Omental fat pad (tissue), 4 donors: ENCODE results near the gene DISP3. TPM values are rescaled to one million over a fixed set of nuclear protein-coding genes. Genes with fewer than 3 reads are reported as not detected.

ENCODE experiments used
- ATAC-seq: fragments of 150-250 bp; one replicate; pipeline ENCODE4 v1.9.1; 2016; ENCODE audit warnings: mild to moderate bottlenecking, moderate library complexity; ENCODE audit not compliant: low FRiP score
- DNase-seq: peaks from one replicate; pipeline ENCODE4 v3.0.0-alpha.2; 2019; ENCODE audit warnings: low spot score
- total RNA-seq, 4 donors: library from RNA; depleted of rRNA; stranded (reverse); fragments of >200 nt; gene quantifications; one replicate each; pipeline ENCODE4 v1.1.0, GENCODE V29; 2016
- TF ChIP-seq, protein P1 (sequence below), 3 donors: fragments of 450-650 bp; IDR thresholded peaks; one replicate each; pipeline ENCODE4 v1.5.1; 2016 to 2017; ENCODE audit warnings: antibody characterized with exemption in 3 of 3, mild to moderate bottlenecking in 3 of 3, moderate library complexity in 2 of 3

Gene DISP3
- total RNA-seq, 4 donors from 2014 or later, result 0.09 TPM; not detected in 3

DNA sequence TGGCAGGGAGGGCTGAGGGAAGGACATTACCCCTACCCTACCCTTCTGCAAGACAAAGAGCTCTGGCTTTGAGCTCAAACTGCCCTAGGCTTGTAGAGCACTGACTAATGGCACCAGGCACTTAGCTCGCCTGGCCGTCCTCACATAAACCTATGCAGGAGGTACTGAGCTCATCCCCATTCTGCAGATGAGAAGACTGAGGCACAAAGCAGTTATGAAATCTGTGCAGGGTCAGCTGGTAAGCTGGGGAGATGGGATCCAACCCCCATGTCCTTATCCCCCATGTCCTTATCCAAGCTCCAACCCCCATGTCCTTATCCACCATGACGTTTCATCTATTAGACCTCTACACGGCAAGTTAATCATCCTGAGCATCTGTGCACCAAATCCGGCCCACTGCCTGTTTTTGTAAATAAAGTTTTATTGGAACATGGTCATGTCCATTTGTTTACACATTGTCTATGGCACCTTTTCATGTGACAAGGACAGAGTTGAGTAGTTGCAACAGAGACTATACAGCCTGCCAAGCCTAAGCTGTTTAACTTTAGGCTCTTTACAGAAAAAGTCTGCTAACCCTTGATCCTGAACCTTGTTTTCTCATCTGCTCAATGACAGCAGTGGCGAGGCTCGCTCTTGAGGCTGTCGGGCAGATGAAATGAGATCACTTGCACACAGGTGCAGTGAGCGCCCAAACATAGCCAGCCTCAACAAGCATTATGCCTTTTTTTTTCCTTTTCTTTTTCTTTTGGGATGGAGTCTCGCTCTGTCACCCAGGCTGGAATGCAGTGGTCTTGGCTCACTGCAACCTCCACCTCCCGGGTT is 88.5 kb downstream of the DISP3 start:
- no peak for ATAC-seq
- TF ChIP-seq, protein P1, sequence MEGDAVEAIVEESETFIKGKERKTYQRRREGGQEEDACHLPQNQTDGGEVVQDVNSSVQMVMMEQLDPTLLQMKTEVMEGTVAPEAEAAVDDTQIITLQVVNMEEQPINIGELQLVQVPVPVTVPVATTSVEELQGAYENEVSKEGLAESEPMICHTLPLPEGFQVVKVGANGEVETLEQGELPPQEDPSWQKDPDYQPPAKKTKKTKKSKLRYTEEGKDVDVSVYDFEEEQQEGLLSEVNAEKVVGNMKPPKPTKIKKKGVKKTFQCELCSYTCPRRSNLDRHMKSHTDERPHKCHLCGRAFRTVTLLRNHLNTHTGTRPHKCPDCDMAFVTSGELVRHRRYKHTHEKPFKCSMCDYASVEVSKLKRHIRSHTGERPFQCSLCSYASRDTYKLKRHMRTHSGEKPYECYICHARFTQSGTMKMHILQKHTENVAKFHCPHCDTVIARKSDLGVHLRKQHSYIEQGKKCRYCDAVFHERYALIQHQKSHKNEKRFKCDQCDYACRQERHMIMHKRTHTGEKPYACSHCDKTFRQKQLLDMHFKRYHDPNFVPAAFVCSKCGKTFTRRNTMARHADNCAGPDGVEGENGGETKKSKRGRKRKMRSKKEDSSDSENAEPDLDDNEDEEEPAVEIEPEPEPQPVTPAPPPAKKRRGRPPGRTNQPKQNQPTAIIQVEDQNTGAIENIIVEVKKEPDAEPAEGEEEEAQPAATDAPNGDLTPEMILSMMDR (IDR thresholded peaks at IDR 0.05), result no peak
- DNase-seq, result no peak

- DNase-seq (no peak), ATAC-seq (no peak)
- TF ChIP-seq, protein P1 (IDR thresholded peaks at IDR 0.05), result no peak
These were observed 89.7 kb downstream of the DISP3 start for GRCh38 chr1:11568687-11569086.

- TF ChIP-seq, protein P1 (IDR thresholded peaks at IDR 0.05), result no peak
- no peak for ATAC-seq
These were observed 90.6 kb downstream of the DISP3 start for GRCh38 chr1:11569551-11569950.

DNA sequence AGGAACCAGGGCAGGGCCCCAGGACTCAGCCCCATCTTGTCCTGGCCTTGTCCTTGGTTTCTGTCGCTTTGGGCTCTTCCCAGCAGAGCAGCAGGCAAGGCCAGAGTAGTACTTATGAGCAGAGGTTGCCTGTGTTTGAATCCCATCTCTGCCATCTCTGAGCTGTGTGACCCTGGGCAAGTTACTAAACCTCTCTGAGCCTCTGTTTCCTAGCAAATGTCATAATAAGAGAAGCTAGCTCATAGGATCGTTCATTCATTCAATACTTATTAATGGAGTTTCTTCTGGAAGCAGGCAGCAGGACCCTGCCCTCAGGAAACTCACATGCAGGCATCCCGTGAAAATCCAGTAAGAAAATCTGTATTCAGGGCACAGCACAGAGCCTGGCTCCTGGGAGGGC is 91.0 kb downstream of the DISP3 start:
- ATAC-seq, result no peak
- TF ChIP-seq, protein P1 (IDR thresholded peaks at IDR 0.05), result no peak
- DNase-seq, result no peak

More at GRCh38 chr1:11569551-11569950, 90.6 kb downstream of the DISP3 start:
- DNase-seq, result no peak

GRCh38 chr1:11570821-11571380 is 91.9 kb downstream of the DISP3 start:
- DNase-seq (no peak), ATAC-seq (no peak)
- TF ChIP-seq, protein P1 (IDR thresholded peaks at IDR 0.05), result no peak

- TF ChIP-seq, protein P1 (IDR thresholded peaks at IDR 0.05), result no peak
- DNase-seq, result no peak
- no peak for ATAC-seq
These were observed 93.1 kb downstream of the DISP3 start for GRCh38 chr1:11571906-11572616.
